HepG2 (cell line): Measurements from ENCODE around the gene WWC1. TPM values are rescaled to one million over a fixed set of nuclear protein-coding genes. Genes with fewer than 3 reads are reported as not detected.
A peak's percentile ranks its signal among the peaks of the same experiment; 100 is the strongest.

ENCODE experiments used
- ATAC-seq: fragments of 200-7000 bp; cut with Tn5 transposase; 3 replicates; pipeline ENCODE4 v1.9.1; 2020; ENCODE audit warnings: mild to moderate bottlenecking, moderate library complexity
- BruUV-seq: library from RNA; stranded (reverse); fragments of 400-500 nt; replicated peaks from 2 replicates; lab custom pipeline; 2021; lab: Mats Ljungman, UMichigan
- CTCF ChIA-PET: fragments of 300-600 bp; formaldehyde crosslinking; extraction: SDS; loops from one replicate; lab custom pipeline; 2021; ENCODE audit warnings: low total read pairs, inconsistent platforms, low intra/inter-chr PET ratio; lab: Yijun Ruan, JAX
- POLR2A ChIA-PET: fragments of 350-600 bp; sonication (Branson Sonifier 250); formaldehyde crosslinking; loops from one replicate; lab custom pipeline; 2020; ENCODE audit warnings: antibody characterized with exemption, inconsistent platforms; lab: Yijun Ruan, JAX
- DNase-seq: peaks from one replicate; pipeline ENCODE4 v3.0.0-alpha.2; 2015; ENCODE audit warnings: low spot score
- FAIRE-seq: peaks from 3 replicates; lab custom pipeline; 2011; peaks lifted over from hg19 to GRCh38; lab: Jason Lieb, UNC
- H2AFZ ChIP-seq: one replicate; pipeline ENCODE4 v1.6.1; 2011; ENCODE audit warnings: low read length, inconsistent platforms
- H3K27ac ChIP-seq: fragments of 300-600 bp; 3 replicates; pipeline ENCODE4 v1.8.0; 2011; ENCODE audit warnings: mixed run types, mild to moderate bottlenecking, mixed read lengths, low read length, inconsistent platforms; ENCODE audit not compliant: insufficient read depth; ENCODE audit errors: extremely low read length
- H3K27me3 ChIP-seq, 2 experiments: fragments of 200-600 bp in 1 of 2; 2 replicates in 1 of 2; 3 replicates in 1 of 2; pipeline versions ENCODE4 v1.6.0 to v1.8.0; 2011; ENCODE audit warnings: low read length in 2 of 2, mild to moderate bottlenecking in 2 of 2, moderate library complexity in 2 of 2, inconsistent platforms in 1 of 2; ENCODE audit not compliant: insufficient read depth in 2 of 2, control insufficient read depth in 1 of 2
- H3K36me3 ChIP-seq, 2 experiments: fragments of 200-600 bp in 1 of 2; replicated peaks in 1 of 2; 2 replicates in 1 of 2; 3 replicates in 1 of 2; pipeline versions ENCODE4 v1.5.1 to v1.8.0; 2011; ENCODE audit warnings: low read length in 2 of 2, inconsistent platforms in 1 of 2; ENCODE audit not compliant: insufficient read depth in 2 of 2, control insufficient read depth in 1 of 2
- H3K4me1 ChIP-seq: 2 replicates; pipeline ENCODE4 v1.5.1; 2012; ENCODE audit warnings: low read length, inconsistent platforms; ENCODE audit not compliant: insufficient read depth
- H3K4me2 ChIP-seq: 2 replicates; pipeline ENCODE4 v1.6.0; 2011; ENCODE audit warnings: low read depth, low read length, inconsistent platforms
- H3K4me3 ChIP-seq, 3 experiments: fragments of 200-600 bp in 1 of 3; sonication (generic), shearing (Covaris generic) in 1 of 3; replicated peaks in 1 of 3; 2 replicates each; pipeline ENCODE4 v1.5.1; 2011 to 2016; ENCODE audit warnings: low read length in 3 of 3, inconsistent platforms in 2 of 3, low read depth in 2 of 3, mild to moderate bottlenecking in 2 of 3, control low read depth in 1 of 3, mixed read lengths in 1 of 3; ENCODE audit not compliant: insufficient read depth in 1 of 3
- H3K79me2 ChIP-seq: one replicate; pipeline ENCODE4 v1.6.1; 2011; ENCODE audit warnings: low read length, inconsistent platforms; ENCODE audit not compliant: insufficient read depth
- H3K9ac ChIP-seq: 2 replicates; pipeline ENCODE4 v1.6.0; 2011; ENCODE audit warnings: mild to moderate bottlenecking, low read depth, low read length, inconsistent platforms; ENCODE audit not compliant: insufficient read depth
- H3K9me3 ChIP-seq: 2 replicates; pipeline ENCODE4 v1.5.1; 2012; ENCODE audit warnings: mild to moderate bottlenecking, low read length
- H4K20me1 ChIP-seq: 2 replicates; pipeline ENCODE4 v1.6.0; 2011; ENCODE audit warnings: inconsistent platforms, mild to moderate bottlenecking, low read length, moderate library complexity; ENCODE audit not compliant: insufficient read depth
- BHLHE40 ChIP-seq: IDR thresholded peaks from 2 replicates; pipeline ENCODE4 v1.6.1; 2011; ENCODE audit warnings: low read length, improper control_type of control experiment
- RNF2 ChIP-seq: fragments of 450-650 bp; conservative IDR thresholded peaks from 2 replicates; pipeline ENCODE4 v1.6.1; 2016; ENCODE audit warnings: low read depth
- ZNF329 ChIP-seq: sonication (generic); formaldehyde crosslinking; IDR thresholded peaks from 2 replicates; pipeline ENCODE4 v1.9.0; 2021; ENCODE audit warnings: low read depth, mild to moderate bottlenecking, missing genetic modification reagents
- ZNF460 ChIP-seq: sonication (generic); formaldehyde crosslinking; IDR thresholded peaks from 2 replicates; pipeline ENCODE4 v1.5.1; 2020; ENCODE audit warnings: missing genetic modification reagents, mild to moderate bottlenecking, borderline replicate concordance
- ZNF557 ChIP-seq: sonication (generic); formaldehyde crosslinking; IDR thresholded peaks from 2 replicates; pipeline ENCODE4 v1.4.0; 2020; ENCODE audit warnings: missing genetic modification reagents
- ZNF850 ChIP-seq: sonication (generic); formaldehyde crosslinking; conservative IDR thresholded peaks from 2 replicates; pipeline ENCODE4 v1.9.0; 2021; ENCODE audit warnings: mild to moderate bottlenecking, missing genetic modification reagents
- WGBS: methylation state at CpG from one replicate; pipeline ENCODE4 v1.1.6; 2017; ENCODE audit warnings: low lambda C conversion rate; 5-methylcytosine and 5-hydroxymethylcytosine counted together
- in situ Hi-C: cut with HindIII; loops from 2 replicates; pipeline ENCODE4 v1.10.0; 2017; ENCODE audit warnings: low pct_unique_long_range_greater_than_20kb; ENCODE audit not compliant: extremely low pct_ligation_motif_present
- intact Hi-C: fragments of 100-400 bp; cut with micrococcal nuclease; formaldehyde crosslinking; loops from one replicate; pipeline ENCODE4 v1.10.0; 2022; ENCODE audit not compliant: unreplicated experiment
- polyA plus RNA-seq, 8 experiments: library from polyadenylated mRNA; depleted of rRNA in 3 of 8; stranded (reverse) in 7 of 8; unstranded in 1 of 8; fragments of >200 nt; fragmentation: Illumina TruSeq in 4 of 8; extraction: Trizol in 4 of 8; gene quantifications; 2 replicates each; pipeline versions ENCODE4 v1.2.1 to v1.2.3, GENCODE V29; 2011 to 2016; ENCODE audit warnings: low read depth in 4 of 8, missing spikeins in 1 of 8, mixed read lengths in 1 of 8; ENCODE audit not compliant: insufficient read depth in 1 of 8
- total RNA-seq, 5 experiments: library from RNA; depleted of rRNA; stranded (reverse); fragments of >200 nt; fragmentation: Illumina TruSeq; extraction: Trizol; gene quantifications; 2 replicates each; pipeline ENCODE4 v1.2.3, GENCODE V29; 2016; ENCODE audit warnings: low read depth in 1 of 5
- TF ChIP-seq, protein P1 (sequence below): sonication (generic); formaldehyde crosslinking; IDR thresholded peaks from 2 replicates; pipeline ENCODE4 v1.5.0; 2020; ENCODE audit warnings: mild to moderate bottlenecking, missing genetic modification reagents
- TF ChIP-seq, protein P2 (sequence below): sonication (generic); formaldehyde crosslinking; IDR thresholded peaks from 2 replicates; pipeline ENCODE4 v1.5.1; 2020; ENCODE audit warnings: mild to moderate bottlenecking, missing genetic modification reagents, moderate library complexity

The WWC1 gene
- total and polyA plus RNA-seq, 2 of the 13 experiments (the other 11 are each of a cell fraction or from before 2014, with no cell fraction given) = 8.3 to 17.9 TPM

DNA sequence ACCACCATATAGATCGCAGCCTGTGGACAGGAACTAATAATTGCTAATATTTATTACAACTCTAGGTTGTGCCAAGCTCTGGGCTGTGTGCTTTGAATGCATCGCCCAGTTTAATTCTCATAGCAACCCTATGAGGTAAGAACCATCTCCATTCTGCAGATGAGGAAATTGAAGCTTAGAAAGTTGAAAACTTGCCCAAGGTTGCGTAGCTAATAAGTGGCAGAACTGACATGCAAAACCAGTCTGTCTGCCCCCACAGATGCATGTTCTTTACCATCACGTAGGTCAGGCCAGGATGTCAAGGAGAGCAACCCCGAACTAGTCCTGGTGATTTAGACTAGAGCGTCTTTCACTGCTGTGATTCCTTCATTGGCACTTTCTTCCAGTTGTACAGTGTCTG is 15.6 kb downstream of the WWC1 start:
- WGBS = 95% methylated on average over 6 of the region's 6 CpGs
- in situ Hi-C loops (no loop called here), intact Hi-C loops (no loop called here)
- no peak overlapping the region for H3K9ac ChIP-seq
- peaks cover 63% of the 10 kb centered on the region for H3K4me1 ChIP-seq
- H3K79me2 ChIP-seq = peaks cover 21% of the 10 kb centered on the region
- no peak for DNase-seq
- CTCF ChIA-PET = no interaction called here
- H3K27ac ChIP-seq = no peak overlapping the region
- H4K20me1 ChIP-seq = no peaks in the 10 kb centered on the region
- peaks cover 0 to 3% of the 10 kb centered on the region in 2 experiments; a peak in 1 of 5 replicates for H3K36me3 ChIP-seq
- no peak overlapping the region for H3K4me2 ChIP-seq
- POLR2A ChIA-PET = no interaction called here
- no peaks in the 10 kb centered on the region for H3K27me3 ChIP-seq
- no peak overlapping the region for H3K4me3 ChIP-seq
- H2AFZ ChIP-seq = no peak overlapping the region
- ATAC-seq = no peak
- BruUV-seq = no TSS peak
- FAIRE-seq = no peak
- H3K9me3 ChIP-seq = no peaks in the 10 kb centered on the region
- TF ChIP-seq BHLHE40 = no peak

DNA sequence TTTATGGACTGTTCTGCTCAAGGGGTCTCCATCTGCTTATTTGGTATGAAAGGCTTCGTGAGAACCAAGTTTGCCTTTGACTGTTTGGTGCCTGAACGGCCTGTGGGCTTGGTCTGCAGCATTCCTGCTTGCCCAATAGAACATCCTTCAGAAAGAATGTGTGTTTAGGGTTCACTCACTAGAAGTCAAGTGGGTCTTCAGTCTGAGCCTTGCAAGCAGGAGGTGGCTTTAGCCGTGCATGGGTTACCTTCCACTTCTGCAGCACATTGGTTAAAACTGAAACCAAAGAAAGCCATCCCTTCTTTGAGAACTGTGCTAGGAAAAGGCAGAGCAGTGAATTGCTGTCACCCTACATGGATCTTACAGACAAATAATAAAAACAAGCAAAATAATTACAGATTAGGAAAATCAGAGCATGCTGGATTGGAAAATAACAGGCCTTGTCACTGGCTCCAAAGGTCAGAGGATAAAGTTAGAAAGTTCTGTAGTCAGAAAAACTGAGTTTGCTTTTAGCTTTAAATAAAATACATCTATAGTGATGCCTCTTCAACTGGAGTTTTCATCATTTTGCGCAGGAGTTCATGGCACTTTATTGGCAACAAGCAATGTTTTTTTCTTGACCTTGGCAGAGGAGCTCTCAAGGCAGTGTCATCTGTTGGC is 16.6 kb downstream of the WWC1 start:
- TF ChIP-seq ZNF850 (CRISPR knock-in tag) (no peak), RNF2 (no peak), ZNF557 (CRISPR knock-in tag) (no peak), ZNF460 (CRISPR knock-in tag) (0 out of 2 replicates have a peak, but pooled peaks have one; percentile 15), ZNF329 (no peak)
- TF ChIP-seq, protein P1, sequence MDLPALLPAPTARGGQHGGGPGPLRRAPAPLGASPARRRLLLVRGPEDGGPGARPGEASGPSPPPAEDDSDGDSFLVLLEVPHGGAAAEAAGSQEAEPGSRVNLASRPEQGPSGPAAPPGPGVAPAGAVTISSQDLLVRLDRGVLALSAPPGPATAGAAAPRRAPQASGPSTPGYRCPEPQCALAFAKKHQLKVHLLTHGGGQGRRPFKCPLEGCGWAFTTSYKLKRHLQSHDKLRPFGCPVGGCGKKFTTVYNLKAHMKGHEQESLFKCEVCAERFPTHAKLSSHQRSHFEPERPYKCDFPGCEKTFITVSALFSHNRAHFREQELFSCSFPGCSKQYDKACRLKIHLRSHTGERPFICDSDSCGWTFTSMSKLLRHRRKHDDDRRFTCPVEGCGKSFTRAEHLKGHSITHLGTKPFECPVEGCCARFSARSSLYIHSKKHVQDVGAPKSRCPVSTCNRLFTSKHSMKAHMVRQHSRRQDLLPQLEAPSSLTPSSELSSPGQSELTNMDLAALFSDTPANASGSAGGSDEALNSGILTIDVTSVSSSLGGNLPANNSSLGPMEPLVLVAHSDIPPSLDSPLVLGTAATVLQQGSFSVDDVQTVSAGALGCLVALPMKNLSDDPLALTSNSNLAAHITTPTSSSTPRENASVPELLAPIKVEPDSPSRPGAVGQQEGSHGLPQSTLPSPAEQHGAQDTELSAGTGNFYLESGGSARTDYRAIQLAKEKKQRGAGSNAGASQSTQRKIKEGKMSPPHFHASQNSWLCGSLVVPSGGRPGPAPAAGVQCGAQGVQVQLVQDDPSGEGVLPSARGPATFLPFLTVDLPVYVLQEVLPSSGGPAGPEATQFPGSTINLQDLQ (CRISPR knock-in tag) = no peak
- TF ChIP-seq, protein P2, sequence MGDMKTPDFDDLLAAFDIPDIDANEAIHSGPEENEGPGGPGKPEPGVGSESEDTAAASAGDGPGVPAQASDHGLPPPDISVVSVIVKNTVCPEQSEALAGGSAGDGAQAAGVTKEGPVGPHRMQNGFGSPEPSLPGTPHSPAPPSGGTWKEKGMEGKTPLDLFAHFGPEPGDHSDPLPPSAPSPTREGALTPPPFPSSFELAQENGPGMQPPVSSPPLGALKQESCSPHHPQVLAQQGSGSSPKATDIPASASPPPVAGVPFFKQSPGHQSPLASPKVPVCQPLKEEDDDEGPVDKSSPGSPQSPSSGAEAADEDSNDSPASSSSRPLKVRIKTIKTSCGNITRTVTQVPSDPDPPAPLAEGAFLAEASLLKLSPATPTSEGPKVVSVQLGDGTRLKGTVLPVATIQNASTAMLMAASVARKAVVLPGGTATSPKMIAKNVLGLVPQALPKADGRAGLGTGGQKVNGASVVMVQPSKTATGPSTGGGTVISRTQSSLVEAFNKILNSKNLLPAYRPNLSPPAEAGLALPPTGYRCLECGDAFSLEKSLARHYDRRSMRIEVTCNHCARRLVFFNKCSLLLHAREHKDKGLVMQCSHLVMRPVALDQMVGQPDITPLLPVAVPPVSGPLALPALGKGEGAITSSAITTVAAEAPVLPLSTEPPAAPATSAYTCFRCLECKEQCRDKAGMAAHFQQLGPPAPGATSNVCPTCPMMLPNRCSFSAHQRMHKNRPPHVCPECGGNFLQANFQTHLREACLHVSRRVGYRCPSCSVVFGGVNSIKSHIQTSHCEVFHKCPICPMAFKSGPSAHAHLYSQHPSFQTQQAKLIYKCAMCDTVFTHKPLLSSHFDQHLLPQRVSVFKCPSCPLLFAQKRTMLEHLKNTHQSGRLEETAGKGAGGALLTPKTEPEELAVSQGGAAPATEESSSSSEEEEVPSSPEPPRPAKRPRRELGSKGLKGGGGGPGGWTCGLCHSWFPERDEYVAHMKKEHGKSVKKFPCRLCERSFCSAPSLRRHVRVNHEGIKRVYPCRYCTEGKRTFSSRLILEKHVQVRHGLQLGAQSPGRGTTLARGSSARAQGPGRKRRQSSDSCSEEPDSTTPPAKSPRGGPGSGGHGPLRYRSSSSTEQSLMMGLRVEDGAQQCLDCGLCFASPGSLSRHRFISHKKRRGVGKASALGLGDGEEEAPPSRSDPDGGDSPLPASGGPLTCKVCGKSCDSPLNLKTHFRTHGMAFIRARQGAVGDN = no peak
- POLR2A ChIA-PET = interaction anchor here (0.6 kb wide), 1 partner anchor 11 kb away, joined by 3 read pairs; no protein-coding TSS in a partner anchor
- CTCF ChIA-PET = no interaction called here
- 94% methylated on average over 3 of the region's 4 CpGs for WGBS
- no peak overlapping the region for H3K9ac ChIP-seq
- H3K4me3 ChIP-seq = no peak overlapping the region
- H2AFZ ChIP-seq = no peak overlapping the region
- DNase-seq (no peak), FAIRE-seq (peak; percentile 60), ATAC-seq (no peak)
- intact Hi-C loops (no loop called here), in situ Hi-C loops (no loop called here)
- H3K27me3 ChIP-seq = no peaks in the 10 kb centered on the region
- H3K4me2 ChIP-seq = peak overlapping the region; percentile 20; the same call in 1 of the 2 replicates
- H3K9me3 ChIP-seq = no peaks in the 10 kb centered on the region
- no peaks in the 10 kb centered on the region for H4K20me1 ChIP-seq
- no peak overlapping the region for H3K27ac ChIP-seq
- peaks cover 23% of the 10 kb centered on the region for H3K79me2 ChIP-seq
- BruUV-seq = no TSS peak
- H3K4me1 ChIP-seq = peaks cover 62% of the 10 kb centered on the region
- peaks cover 0 to 3% of the 10 kb centered on the region in 2 experiments; a peak in 1 of 5 replicates for H3K36me3 ChIP-seq
